ENCODE data around the gene GLG1.
"Not testable (repeated sequence)": the region's sequence is repeated elsewhere in the genome, so short reads cannot be mapped to it uniquely, and the experiment has no call there.

Gene GLG1

DNA sequence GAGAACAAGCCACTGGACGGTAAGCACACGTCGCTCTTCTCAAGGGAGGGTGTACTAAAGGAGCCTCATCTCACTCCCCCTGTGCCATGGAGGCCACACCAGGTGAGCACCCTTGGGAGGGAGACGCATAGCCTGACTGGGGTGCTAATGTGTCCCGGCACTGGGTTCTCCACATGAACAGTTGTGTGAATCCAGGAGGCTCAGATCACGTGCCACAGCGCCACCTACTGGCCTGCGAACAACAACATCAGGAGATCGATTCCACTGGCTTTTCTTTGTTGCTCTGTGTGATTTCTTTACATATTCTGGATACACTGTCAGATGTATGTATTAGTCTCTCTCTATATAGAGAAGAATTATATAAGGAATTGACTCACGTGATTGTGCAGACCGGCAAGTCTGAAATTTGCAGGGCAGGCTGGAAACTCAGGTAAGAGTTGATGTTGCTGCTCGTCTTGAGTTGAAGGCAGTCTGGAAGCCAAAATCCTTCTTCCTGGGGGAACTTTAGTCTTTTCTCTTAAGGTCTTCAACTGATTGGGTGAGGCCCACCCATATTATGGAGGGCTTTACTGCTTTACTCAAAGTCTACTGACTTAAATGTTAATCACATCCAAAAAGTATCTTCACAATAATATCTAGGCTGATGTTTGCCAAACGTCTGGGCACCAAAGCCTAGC is 176.7 kb downstream of the GLG1 start:
- not testable (repeated sequence) for DNase-seq

DNA sequence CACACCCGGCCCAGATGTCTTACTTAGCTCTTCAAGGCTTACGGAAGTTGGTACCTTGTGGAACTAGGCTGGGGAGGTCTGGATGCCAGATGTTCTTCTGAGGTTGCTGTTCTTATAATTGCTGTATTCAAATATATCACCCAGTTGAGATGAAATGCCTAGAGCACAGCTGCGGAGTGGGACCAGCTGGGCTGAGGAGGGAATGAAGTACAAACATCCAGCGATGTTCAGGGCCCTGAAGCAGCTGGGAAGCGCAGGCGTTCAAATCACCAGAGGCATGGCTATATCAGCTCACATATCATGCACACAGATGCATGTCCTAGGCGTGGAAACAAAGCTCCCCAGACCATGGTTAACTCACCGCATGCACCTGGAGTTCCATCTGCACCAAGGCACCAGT is 178.4 kb downstream of the GLG1 start:
- DNase-seq, result not testable (repeated sequence)

DNA sequence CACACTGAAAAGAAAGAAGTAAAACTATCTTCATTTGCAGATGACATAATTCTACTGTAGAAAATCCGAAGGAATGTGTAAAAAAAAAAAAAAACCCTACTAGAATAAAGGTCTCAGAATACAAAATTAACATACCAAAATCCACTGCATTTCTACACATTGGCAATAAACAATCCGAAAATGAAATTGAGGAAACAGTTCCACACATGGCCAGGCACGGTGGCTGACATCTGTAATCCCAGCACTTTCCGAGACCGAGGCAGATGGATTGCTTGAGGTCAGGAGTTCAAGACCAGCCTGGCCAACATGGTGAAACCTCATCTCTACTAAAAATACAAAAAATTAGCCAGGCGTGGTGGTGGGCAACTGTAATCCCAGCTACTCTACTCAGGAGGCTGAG is 181.2 kb downstream of the GLG1 start:
- DNase-seq, result not testable (repeated sequence)

DNA sequence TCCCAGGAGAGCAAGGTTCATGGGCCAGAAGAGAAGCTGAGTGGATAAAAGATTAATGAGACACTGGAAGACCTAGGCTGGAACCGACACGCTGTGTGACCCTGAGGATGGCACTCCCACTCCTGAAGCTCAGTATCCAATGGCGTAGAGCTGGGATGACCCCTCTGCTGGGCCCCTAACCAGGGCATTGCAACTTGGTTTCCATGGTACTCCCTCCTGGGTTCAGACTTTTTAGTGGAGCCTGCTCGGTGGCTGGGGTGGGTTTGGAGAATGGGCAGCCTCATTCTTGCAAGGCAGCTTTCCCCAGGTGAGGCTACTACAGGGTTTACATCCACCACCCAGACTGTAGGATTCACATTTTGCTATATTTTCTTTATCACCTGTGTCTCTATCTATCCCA is 183.2 kb downstream of the GLG1 start:
- DNase-seq, result not testable (repeated sequence)

DNA sequence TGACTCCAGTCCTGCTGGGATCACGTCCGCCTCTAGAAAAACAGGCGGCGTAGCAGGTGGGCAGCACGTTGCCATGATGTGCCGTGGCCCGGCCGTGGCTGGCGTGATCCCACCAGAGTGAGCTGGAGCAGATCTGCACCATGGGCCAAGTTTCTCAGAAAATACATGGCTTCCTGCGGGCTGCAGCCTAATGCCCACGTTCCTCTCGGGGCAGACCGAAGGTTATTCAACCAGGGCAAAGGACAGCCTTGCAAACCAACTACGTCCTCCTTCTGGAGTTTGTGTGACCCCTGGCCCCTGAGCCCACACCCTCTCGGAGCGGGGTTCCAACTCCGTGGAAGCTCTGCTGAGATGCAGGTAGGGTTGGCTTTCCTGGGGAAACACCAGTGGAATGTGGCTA is 184.8 kb downstream of the GLG1 start:
- DNase-seq, result not testable (repeated sequence)

DNA sequence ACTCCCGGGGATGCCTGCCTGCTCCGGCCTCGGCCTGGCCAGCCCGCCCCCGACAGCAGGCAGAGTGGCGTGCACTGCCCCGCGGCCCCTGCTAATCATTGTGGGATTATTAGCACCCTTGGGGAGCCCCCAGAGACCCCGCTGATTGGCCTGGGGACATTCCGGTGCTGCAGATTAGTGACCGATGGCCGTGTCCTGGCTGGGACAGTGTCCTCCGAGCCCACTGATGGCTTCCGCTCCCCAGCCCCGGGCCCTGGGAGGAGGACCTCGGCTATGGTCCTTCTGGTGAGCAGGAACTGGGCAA is 185.5 kb downstream of the GLG1 start:
- DNase-seq, result not testable (repeated sequence)

DNA sequence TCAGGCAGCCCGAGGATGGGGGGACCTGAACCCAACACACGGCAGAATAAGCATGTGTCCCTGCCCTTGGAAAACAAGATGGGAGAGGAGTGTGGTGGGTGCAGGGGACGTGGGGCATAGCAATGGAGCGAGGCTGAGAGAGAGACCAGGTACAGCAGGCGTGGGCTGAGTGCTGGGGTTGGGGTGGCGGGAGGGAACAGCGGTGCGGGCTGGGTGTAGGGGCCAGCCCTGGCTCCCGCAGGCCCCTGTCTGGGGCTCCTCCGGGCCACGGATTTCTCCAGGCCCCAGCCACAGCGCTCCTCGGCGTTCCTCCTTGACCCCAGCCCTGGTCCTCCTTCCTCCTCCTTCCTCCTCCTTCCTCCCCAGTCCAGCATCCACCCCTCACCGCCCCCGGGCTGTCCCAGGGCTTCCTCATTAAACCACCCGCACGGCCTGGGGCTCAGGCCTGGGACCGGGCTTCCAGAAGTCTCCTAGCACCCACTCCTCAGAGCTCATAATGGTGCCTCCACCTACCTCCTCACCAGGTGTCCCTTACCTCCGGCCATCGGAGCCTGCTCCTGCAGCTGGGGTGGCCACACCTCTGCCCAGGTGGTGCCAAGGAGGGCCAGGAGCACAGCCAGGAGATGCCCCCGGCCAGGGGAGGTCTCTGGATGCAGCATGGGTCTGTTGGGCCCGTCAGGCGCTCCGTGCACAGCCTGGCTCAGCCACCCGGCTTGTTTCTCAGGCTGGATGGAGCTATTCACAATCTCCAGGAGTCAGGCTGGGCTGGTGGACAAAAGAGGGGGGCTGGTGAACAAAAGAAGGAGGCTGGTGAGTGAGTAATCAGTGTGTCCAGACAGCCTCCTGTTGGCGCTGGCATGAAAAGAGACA is 186.1 kb downstream of the GLG1 start, which contains the start of gene CLEC18B:
CLEC18B (minus strand) TSS at position 867 of the 870 bp plus-strand sequence; CDS start at position 659, 208 bp downstream.
- DNase-seq, result not testable (repeated sequence)

DNA sequence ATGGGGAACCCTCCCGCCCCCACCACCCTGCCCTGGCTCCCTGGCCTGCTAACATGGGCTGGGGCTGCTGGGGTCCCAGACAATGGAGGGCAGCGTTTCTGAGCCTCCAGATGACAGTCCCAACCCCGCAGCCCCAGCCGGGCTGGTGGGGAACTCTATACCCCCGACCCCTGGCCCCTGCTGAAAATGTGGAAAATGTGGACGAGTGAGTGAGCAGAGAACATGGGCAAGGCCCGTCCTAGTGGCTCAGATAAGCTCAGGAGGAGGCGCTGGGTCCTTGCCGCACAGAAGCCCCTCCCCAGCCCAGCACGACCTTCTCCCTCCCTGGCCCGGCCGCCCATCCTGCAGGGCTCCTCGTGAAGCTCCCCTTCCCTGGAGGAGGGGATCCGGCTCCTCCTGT is 187.1 kb downstream of the GLG1 start:
- DNase-seq, result not testable (repeated sequence)

DNA sequence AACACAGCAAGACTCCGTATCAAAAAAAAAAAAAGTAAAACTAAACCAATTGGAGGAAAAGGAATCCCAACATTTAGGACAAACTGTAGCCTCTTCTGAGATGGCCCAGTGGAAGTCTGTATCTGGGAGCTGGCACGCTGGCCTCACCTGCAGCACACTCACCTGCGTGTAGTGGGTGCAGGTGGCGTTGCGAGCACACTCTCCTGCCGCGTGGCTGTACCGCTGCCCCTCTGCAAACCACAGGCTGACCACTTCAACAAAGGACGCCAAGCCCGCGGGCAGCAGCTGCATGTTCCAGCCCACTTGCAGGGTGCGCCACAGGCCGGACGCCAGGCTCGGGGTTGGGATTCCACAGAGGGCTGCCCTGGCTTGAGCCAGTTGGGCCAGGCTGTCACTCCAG is 189.0 kb downstream of the GLG1 start:
- not testable (repeated sequence) for DNase-seq

DNA sequence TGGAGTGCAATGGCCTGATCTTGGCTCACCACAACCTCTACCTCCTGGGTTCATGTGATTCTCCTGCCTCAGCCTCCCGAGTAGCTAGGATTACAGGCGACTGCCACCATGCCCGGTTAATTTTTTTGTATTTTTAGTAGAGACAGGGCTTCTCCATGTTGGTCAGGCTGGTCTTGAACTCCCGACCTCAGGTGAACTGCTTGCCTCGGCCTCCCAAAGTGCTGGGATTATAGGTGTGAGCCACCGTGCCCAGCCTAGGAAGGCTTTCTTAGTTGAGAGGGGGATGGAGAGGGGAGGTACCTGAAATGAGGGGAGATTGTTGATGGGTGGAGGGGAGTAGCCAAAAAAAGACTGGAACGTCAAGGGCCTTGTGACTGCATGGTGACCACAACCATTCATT is 193.0 kb downstream of the GLG1 start:
- not testable (repeated sequence) for DNase-seq

DNA sequence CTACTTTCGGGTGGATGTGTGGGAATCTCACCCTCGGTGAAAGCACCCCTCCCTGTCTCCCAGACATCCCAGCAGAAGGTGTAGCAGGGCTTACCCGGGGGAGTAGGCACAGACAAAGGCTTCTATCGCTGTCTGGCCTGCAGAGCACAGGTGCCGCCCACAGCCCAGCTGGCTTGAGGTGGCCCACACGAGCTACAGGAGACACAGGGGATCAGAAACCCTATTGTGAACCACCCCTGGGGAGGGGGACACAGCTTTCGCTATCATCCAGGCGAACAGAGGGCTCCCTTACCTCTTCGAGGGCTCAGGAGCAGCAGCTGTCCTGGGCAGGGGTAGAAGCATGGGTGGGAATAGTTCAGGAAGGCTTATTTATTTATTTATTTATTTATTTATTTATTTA is 193.4 kb downstream of the GLG1 start:
- DNase-seq, result not testable (repeated sequence)

DNA sequence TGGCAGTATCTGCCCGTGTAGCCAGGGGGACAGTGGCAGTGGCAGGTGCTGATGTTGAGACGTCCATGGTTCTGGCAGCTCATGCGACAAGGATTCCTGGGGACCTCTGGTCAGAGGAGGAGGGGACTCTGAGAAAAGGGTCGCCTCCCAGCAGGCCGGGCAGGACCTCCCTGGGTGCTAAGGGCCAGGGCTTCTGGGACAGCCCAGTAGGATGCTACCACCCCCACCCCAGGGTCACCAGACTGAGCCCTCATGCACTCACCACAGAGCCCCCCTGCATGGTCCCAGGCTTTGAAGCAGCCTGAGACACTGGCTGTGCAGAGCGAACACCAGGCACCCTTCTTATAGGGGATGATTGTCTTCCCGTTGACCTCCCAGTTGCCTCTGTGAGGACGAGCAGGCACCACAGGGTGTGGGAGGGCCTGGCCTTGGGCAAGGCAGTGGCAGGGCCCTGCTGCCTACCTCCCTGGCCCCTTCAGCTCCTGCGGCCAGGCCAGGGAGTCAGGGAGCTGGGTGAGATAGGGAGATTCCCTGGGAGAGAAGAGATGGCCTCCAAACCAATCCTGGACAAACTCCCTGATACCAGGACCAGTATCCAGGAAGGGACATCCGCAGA is 194.0 kb downstream of the GLG1 start:
- DNase-seq, result not testable (repeated sequence)

DNA sequence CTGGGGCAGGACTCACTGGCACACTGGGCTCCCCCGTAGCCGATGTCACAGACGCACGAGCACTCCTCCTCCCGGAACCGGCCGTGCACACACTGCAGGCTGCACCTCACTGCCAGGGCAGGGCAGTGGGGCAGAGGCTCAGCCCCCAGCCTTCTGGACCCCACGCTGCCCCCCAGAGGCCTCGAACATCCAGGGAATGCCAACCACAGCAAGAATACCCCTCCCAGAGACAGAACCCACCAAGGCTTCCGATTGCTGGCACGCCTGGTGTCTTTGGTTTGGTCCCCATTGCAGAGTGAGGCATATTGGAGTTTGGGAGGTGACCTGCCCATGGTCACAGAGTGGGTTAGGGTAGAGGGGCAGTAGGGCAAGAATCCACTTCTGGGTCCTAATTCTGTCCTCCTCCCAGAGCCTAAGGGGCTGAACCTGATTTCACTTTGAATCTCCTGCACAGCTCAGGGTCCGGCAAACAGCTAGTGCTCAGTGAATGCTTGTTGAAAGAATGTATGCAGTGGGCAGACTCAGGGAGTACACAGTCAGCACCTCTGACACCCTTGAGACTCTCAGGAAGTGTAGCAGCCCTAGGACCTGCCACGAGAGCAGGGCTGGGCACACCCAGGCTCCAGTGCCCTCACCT is 194.7 kb downstream of the GLG1 start:
- not testable (repeated sequence) for DNase-seq

DNA sequence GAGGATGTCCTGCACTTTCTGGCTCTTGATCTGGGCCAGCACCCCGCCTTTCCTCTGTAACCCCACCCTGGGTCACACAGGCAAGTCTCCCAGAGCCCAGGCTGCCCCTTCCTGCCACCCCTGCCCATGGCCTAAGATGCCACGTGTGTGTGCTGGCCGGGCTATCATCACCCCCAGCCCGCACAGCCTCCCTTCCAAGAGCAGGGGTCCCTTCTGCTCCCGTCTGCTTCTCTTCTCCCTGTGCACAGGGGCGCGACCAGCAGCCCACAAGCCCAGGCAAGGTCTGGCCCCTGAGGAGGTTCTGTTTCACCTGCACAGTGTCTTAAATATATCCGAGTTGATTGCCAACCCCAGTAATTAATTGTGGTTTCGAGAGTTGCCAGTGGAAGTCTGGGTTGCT is 195.9 kb downstream of the GLG1 start:
- DNase-seq, result not testable (repeated sequence)

DNA sequence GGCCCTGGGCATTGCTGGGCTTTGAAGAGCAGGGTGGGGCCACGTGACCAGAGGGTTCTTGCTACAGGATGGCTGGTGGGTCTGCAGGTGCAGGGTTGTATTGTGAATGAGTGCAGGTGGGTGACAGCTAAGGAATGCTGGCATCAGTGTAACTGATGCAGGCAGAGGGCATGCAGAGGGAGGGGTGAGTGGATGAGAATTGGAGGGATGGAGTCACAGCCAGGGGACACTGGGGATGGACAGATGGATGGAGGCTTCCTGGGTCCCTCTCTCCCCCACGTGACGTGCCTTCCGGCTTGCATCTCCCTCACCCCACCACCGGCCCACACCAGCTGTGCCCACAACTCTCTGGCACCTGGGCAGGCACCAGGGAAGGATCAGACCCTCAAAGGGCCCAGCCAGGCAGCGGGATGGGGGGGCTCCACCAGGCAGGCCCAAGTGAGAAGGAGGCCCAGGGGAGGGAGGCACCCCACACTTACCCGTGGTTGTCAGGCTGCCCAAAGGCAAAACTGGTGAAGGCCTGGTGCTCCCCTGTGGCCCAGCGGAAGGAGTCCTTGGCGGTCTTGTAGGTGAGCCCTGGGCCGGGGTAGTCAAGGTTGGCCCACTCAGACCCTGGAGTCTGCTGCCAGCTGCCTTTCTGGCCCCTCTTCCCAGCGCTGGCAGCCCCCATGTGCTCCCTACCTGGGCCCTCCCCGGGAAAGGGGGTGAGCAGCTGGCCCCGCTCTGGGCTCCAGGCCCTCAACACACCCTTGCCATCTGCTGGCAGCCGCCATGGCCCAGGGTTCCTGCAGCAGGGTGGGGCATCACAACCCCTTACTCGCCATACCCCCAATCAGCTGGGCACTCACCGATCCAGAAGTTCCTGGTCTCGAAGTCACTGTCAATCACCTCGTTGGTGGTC is 196.6 kb downstream of the GLG1 start:
- DNase-seq, result not testable (repeated sequence)

DNA sequence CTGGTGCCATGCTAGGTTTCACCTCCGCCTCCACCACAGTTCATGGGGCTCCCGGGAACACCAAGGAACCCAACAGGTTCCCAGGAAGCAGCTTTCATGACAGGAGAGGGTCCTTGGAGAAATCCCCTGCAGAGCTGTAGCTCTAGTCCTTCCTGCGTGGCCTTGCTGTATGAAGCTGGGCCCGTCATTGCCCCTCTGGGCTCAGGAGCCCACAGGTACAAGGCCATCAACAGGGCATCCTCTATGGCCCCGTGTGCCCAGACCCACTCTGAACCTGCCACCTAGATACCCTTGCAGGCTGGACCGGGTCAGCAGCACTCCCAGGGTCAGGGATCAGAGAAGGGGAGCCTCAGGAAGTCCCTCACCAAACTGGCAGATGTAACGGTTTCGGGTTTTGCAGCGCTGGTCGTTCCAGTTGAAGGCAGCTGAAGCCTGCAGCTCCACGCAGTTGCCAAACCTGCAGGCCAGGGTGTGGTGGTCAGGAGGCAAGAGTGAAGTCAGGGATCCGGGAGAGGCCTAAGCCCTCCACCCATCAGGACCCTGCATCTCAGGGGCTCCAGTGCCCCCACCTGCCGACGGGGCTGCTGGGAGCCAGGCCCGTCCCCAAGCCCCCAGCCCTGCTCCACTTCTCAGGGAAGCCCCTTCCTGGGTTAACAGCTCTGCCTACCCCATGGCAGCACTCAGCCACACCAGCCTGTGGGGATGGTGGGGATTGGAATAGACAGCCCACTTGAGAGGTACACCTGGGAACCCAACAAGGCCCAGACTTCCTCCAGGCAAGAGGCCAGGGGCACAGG is 197.5 kb downstream of the GLG1 start:
- DNase-seq, result not testable (repeated sequence)

DNA sequence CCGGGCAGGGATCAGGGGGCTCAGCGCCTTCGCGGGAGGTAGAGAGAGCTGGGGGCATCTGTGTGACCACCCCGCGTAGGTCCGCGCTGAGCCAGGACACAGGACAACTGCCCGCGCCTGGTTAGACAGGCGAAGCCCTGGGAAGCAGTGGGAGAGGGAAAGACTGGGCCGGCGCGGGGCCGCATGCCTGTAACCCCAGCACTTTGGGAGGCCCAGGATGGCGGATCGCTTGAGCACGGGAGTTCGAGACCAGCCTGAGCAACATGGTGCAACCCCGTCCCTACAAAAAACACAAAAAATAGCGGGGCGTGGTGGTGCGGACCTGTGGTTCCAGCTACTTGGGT is 199.6 kb downstream of the GLG1 start:
- DNase-seq, result not testable (repeated sequence)

DNA sequence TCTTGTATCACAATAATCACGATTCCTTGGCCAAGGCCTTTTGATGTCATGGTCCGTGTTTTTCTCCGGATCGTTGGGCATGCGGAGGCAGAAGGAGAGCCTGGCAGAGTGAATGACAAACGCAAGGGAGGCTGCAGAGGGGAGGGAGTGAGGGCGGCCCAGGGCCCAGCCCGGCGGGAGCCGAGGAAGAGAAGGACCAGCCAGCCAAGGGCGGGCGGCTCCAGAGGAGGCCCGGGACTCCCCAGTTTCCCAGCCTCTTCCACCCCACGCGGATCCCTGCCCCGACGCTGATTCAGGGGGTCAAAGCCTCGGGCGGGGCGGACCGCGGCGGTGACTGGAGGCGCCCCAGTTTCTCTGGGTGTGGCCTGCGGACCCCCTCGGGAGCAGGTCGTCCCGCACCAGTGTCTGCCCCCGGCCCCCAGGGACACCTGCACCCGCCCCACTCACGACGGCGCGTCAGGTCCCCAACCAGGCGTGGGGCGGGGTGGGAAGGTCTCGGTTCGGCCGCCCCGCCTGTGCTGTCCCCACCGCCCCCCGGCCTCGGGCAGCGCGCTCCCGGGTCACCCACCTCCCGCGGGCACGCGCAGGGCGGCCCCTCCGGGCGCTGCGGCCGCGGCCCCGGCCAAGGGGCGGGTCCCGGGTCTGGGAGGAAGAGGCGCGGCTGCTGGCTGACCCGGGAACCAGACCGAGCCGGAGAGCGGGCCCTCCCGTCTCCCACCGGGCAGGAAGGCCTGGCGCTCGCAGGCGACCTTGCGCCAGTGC is 200.1 kb downstream of the GLG1 start:
- DNase-seq, result not testable (repeated sequence)

DNA sequence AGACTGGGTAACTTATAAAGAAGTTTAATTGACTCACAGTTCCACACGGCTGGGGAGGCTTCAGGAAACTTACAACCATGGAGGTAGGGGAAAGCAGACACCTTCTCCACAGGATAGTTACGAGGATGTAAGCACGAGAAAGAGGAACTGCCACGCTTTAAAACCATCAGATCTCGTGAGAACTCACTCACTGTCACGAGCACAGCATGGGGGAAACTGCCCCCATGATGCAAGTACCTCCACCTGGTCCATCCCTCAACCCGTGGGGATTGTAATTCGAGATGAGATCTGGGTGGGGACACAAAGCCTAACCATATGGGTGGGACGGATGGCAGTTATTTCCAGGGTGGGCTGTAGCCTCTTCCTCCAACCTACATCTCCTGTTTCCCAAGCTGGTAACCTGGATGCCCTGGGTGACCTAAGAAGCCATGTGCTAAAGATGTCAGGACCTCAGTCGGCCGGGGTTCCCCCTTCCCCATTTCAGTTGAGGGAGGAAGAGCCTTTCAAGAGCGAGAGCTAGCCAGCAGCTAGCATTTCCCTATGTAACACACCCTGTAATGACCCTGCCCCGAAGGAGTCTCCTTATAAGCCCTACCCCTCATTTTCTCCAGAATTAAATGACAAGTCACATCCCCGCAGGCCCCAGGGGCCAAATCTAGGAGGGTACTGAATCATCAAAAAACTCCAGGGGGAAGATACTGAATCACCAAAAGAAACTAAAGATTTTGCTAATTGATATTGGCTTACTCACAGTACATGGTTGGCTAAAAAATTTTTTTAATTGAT is 202.6 kb downstream of the GLG1 start:
- not testable (repeated sequence) for DNase-seq

DNA sequence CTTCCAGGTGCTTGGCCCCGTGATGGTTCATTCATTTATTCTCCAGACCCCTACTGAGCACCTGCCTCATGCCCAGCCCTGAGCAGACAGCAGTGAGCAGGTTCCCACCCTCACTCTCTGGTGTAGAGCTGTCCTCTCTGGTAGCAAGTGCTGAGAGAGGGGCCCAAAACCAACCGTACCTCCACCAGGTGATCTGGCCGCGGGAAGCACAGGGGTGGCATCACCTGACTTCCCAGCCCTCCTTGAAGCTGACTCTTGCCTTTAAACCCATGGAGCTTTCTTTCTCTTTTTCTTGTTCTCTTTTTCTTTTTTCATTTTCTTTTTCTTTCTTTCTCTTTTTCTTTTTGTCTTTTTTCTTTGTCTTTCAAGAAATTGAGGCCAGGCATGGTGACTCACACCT is 206.7 kb downstream of the GLG1 start:
- not testable (repeated sequence) for DNase-seq
